ENCODE results near the gene XRCC4.
"Not testable (repeated sequence)": the region's sequence is repeated elsewhere in the genome, so short reads cannot be mapped to it uniquely, and the experiment has no call there.

Gene XRCC4

DNA sequence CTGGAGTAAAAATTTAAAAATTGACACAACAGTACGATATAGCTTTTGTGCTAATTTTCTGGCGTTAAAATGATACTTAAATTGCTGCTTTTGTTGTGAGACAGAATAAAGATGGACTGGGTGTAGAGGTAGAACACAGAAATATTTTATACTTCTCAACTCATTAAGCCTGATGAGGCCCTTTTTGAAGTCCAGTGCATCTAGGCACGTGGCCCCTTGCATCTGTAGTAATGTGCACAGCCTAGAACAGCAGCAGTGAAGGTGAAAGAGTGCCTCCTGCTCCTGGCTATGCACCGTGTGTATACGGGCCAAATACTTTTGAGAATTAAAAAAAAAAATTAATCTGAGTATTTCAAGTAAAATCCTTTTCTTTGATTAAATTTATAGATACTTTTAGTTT, 115.6 kb downstream of the XRCC4 start:
- DNase-seq: peak; percentile 42

DNA sequence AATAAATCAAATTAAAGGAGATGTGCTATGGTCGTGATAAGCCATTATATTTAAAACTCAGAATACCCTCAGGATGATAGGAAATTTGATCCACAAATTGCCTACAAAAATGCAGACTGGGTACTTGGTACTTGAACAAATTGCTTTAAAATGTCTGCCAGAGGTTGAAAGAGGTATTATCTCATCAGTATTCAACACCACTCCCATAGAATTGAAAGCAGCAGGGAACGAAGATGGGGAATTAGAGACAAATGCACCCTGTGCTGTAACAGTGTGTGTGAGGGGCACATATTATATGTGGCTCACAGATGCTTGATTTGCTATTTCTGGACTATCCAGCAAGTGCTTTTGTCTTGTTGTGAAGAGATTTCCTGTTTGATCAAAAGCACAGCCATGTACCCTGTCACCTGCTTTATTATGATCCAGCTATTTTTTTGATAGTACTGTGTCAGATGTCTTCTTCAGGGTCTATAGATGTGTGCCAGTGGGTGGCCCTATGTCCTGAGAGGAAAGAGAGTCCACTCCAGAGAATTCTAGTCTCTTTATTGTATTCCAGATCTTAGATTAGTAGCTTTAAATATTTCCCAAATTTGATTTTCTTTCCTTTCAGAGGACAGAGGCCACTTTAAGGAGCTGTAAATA, 120.1 kb downstream of the XRCC4 start:
- peak; percentile 44 for DNase-seq

DNA sequence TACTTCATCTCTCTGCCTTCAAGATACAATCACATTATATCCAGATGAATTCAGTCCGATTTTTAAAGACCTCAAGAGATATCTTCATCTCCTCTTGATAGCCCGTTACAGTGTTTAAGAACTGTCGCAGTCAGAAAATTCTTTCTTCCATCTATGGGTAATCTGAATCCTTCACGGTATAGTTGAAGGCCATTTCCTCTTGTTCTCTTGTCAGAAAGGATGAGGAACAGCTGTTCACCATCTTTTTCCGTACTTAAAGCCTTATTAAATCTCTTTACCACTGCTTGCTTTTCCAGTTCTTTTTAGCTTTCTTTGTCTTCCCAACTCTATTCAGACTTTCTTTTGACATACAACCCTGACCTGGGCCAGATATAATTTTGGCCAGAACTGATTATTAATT, 121.8 kb downstream of the XRCC4 start:
- peak; percentile 49 for DNase-seq

DNA sequence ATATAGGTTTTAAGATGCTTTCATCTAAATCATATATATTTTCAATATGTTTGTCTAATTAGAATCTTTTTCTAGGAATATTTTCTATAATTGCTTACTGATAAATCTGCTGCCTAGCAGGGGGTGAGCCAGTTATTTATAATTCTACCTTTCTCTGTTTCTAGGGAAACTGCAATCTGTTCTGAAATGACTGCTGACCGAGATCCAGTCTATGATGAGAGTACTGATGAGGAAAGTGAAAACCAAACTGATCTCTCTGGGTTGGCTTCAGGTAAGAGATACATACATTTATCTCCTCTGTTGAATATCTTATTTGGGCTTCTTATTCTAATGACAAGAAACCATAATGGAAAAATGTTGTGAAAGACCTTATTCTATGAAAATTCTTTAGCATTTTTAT, 127.3 kb downstream of the XRCC4 start:
- DNase-seq: no peak

DNA sequence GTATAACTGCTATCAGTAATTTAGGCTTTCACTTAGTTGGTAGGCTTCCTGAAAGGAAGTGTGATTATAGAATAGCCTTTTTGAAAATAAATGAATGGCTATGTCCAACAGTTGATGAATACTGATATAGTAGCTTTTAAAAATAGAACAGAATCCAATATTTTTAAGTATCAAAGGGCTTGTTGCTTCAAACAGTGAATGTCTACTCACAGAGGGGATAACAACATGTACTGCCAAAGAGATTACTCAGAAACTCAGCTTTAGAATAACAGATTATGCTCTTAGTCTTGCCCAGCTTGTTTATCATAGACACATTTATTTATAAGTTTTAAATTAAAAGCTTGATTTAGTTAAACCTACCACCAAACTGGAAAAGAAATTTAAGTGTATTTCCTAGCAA, 132.6 kb downstream of the XRCC4 start:
- no peak for DNase-seq

DNA sequence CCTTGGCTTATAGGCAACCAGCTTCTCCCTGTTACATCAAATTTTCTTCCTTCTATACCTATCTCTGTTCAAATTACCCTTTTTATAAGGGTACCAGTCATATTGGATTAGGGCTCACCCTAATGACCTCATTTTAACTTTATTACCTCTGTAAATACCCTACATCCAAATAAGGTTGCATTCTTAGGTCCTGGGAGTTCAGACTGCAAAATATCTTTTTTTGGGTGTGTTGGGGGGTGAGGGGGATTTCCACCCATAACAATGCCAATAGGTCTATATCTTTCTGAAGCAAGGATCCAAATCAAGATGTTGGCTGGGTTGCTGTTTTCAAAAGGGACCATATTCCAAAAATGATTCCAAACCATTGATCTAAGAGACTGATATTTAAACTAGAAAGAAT, 141.7 kb downstream of the XRCC4 start:
- DNase-seq: no peak

DNA sequence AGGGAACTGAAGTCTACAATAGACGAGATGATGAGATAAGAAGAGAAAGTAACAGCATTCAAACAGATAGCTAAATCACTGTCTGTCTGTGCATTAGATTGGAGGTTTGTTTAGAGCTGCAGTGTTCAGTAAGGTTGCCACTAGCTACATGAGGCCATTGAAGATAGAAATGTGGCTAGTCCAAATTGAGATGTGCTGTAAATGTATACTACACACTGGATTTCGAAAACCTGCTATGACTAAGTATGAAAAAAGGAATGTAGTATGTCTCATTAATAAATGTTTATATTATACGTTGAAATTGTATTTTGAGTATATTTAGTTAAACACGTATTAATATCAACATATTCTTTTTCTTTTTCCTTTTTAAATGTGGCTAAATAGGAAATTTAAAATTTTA, 142.1 kb downstream of the XRCC4 start:
- no peak for DNase-seq

DNA sequence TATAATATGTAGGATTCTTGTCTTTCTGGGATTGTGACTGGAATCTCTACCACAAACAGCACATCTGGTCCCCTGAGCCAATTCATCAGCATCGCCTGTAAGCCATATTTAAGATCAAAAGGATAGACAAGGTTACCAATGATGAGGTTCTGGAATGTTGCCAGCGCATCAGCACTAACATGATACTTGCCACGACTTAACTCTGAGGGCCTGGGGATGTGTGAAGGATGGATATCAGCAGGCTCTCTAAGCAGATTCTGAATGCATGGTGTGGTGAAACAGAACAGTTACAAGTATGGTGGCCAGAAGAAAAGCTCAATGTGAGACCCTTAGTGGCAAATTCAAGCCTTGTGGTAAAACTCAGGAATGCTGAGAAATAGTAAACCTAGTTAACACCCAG, 143.0 kb downstream of the XRCC4 start:
- DNase-seq: peak; percentile 9

DNA sequence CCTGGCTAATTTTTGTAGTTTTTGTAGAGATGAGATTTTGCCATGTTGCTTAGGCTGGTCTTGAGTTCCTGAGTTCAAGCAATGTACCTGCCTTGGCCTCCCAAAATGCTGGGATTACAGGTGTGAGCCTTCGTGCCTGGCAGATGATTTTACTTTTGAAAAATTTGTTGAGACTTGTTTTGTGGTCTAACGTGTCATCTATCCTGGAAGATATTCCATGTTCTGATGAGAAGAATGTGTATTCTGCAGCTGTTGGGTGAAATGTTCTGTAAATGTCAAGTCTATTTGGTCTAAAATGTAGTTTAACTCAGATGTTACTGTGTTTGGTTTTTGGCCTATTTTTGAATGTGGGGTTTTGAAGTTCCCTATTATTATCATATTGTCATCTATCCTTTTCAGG, 145.6 kb downstream of the XRCC4 start:
- DNase-seq: no peak

DNA sequence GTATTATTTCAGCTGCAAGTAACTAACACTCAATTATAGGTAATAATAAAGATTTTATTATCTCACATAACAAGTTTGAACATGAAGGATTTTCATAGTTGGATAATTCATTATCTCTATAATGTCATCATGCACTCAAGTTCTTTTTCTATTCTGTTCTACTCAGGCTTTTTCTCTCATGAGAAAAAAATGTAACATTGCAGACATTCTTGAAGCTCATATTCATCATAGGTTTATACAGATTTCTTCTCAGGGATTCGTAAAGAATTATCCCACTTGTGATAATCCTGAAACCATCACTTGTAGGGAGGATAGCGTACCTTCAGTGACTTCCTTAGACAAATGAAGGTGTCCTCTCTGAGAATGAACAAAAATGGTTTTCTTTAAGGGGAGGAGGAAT, 150.3 kb downstream of the XRCC4 start:
- no peak for DNase-seq

DNA sequence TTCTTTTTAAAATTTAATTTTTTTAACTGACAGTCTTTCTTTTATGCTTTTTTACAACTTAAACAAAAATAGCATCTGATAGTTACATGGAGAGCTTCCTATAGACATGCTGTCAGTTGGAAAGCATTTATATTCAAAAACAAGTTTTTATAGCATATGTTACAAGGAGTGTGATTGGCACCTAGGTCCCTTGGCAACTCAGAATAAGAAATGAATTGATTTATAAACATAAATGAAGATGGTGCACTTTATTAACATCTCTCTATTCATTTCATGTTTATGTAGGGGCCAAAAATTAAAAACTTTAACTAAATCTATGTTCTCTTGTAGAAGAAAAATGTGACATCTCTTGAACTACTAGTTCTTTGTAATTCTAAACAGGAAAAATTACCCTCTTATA, 153.2 kb downstream of the XRCC4 start:
- DNase-seq: no peak

DNA sequence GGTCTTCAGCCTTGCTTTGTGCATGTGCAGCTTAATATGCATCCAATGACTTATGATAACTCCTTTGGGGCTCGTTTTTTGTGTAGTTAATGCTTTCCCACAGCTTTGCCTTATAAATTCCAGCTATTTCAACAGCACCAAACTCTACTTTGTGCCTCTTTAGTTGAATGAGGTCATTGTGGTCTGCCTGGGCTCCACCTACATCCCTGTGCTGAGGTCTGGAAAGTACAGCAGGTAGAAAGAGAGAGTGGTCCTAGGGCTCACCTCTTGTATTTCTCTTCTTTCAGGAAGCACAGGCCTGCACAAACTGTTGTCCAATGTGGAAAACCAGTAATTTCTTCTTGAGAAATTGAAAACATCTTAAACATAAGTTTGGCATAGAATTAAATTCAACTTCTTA, 167.2 kb downstream of the XRCC4 start:
- DNase-seq: no peak

DNA sequence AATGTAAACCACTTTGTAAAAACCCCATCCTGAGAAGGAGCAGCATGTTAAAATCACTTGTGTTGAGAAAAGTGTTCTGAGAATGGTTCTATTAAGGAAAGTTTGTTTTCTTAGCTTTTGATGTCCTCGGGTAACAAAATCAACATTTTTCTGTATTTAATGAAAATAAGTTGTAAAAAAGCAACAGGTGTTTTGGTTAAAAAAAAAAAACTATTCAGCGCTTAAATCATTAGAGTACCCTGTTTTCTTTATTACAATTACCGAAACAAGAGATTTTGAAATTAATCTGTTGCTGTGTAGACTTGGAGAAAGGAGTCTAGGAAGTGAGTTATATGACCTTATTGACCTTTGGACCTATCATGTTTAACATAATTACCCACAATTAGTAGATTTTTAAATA, 167.7 kb downstream of the XRCC4 start:
- DNase-seq: no peak

DNA sequence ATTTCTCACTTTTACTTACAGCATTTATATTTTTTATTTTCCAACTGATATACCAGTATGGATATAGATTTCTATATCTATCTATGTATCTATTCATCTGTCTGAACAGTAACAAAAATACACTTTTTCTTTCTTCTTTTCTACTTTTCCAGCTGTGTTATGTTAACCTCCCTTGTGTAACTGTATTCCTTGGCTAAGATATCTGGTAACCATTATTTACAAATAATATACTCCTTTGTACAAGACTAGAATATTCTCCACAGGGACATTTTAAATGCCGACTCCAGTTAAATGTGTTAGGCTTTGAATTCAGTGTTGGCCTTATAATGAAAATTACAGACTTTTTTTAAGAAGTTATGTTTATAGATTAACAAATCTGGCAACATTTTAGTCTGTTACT, 168.7 kb downstream of the XRCC4 start:
- DNase-seq: no peak

DNA sequence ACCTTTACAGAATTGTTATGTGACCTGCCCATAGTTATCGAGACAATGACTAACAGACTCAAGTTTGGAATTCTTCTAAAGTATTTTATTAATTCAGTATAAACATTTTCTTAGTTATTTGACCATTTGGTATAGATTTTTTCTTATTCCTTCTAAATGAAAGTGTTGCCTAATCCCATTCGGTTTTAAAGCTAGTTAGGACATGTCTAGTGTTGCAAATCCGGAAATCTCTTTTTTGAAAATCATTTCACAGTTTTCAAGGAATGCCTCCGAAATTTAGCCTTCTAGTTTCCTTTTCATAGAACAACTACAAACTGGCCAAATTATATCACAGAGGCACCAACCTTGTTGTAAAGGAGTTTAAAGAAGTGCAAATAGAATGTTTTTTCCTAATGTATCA, 171.8 kb downstream of the XRCC4 start:
- DNase-seq: no peak

DNA sequence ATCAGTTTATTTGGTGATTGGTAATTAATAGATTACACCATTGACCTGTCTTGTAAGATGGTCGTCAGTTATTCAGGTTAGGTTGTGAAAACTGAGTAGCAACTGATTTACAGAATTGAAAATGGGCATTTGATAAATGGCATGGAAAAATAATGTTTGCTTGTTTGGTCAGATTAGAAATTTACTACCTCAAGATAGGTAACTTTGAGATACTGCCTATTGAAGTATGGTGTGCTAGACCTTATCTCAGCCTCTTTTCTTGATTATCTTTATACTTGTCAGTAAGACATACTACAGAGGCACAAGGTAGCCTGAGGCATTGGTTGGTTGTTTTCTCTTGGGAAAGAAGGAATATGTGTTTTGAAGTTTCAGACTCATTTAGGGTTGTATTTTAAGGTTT, 174.5 kb downstream of the XRCC4 start:
- DNase-seq: no peak

DNA sequence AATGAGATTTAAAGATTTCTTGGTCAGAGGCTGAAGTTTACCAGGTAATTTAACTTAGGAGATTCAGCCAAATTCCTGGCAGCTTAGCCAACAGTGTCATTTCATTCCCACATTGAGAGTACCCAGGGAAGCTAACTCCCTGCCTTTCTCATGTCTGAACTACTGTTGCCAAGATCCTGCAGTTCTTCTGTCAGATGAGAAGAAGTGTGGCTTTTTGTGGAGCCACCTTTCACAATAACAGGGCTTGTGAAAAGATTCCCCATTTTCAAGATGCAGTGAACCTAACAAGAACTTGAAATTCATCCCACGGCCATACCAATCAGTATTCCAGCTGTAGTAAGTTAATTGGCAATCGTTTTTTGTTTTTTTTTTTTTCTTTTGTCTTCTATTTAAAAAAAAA, 176.4 kb downstream of the XRCC4 start:
- DNase-seq: no peak

DNA sequence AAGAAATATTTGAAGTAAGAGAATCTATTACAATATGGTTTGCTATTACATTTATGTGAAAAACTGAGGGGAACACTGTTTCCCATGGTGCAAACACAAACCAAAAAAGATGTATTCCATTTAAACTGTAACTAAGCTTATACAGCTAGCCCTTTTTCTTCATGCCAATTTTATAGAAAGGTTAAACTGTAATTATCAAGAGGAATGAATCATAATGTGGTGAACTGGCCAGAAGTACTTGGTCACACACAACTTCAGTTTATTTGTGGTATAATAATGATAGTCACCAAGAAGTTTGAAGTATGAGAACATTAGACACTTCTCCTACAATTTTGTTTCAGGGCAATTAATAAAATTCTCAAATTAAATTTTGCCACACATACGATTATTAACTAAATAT, 177.9 kb downstream of the XRCC4 start:
- no peak for DNase-seq

DNA sequence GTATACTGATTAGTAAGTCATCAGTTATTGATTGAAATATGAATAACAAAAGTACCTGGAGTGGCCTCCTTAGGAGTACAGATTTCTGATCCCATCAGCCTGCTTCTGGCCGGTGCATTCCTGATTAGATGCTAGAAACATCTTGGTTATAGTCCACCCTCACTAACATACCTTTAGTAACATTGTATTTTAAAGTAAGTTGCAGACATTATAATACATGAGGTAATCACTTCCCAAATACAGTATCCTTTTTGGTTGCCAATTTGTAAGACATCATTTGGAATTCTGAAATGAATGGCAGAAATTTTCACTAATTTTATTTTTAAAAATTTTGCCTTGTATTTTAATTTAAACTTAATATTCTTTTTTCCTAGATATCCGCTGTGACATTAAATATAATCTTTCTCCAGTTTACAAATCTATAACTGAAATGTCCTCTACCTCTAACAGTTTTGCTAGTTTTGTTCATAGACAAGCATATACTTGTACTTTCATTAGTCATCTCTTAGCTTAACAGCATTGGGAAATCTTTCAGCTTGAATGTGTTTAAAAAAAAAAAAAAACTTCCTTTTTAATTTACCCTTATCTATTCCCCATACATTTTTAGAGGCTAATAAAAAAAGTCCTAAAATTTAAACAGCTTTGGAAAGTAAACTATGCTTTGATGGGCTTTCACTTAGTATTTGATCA, 178.9 kb downstream of the XRCC4 start:
- DNase-seq: no peak

DNA sequence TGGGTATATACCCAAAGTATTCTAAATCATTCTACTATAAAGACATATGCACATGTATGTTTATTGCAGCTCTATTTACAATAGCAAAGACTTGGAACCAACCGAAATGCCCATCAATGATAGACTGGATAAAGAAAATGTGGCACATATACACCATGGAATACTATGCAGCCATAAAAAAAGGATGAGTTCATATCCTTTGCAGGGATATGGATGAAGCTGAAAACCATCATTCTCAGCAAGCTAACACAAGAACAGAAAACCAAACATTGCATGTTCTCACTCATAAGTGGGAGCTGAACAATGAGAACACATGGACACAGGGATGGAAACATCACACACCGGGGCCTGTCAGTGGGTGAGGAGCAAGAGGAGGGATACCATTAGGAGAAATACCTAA, 180.3 kb downstream of the XRCC4 start:
- DNase-seq: not testable (repeated sequence)

DNA sequence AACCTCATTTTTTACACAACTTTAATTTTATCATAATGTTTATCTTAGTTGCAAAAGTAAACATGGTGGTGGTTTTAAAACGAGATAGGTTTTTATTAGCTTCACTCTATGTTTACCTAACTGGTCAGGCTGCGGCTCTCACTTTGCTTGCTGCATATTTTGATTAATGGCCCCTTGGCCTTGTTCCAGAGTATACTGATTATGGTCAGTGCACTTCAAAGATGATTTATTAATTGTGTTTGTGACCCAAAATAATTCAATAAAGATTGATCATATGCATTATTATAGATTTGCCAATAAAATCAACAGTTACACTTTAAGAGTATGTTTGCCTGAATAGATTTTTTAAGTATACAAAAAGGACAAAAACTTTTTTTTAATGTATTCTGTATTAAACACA, 188.0 kb downstream of the XRCC4 start:
- no peak for DNase-seq

DNA sequence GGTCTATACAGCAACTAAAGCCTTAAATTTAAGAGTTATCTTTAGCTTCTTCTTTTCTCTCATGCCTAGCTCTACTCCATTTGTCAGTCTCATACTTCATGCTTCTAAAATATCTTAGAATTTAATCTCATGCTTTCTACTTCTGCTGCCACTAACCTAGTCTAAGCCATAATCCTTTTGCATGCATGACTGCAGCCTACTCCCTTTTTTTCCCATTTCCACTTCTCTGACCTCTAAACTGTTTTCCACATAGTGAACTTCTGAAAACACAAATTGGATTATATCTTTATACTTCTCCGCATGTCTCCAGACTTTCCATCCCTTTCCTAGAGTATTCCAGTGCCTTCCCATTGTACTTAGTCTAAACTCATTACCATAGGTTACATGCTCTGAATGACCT, 193.0 kb downstream of the XRCC4 start:
- DNase-seq: no peak

DNA sequence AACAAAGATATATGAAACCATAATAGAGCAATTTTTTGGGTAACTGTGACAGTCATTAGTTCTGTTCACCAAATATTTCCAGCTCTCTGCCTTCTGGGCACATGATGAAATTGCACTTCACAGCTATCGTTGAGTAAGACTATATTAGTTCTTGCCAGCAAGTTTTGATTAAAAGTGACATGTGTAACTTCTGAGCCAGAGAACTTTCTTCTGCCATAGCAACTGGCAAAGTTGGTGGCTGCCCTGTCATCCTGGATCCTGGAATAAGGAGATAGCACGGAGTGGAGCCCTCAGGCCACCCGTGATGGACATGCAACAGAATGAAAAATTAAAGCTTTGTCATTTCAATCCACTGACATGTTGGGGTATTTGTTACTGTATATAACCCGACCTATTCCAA, 199.8 kb downstream of the XRCC4 start:
- DNase-seq: no peak

DNA sequence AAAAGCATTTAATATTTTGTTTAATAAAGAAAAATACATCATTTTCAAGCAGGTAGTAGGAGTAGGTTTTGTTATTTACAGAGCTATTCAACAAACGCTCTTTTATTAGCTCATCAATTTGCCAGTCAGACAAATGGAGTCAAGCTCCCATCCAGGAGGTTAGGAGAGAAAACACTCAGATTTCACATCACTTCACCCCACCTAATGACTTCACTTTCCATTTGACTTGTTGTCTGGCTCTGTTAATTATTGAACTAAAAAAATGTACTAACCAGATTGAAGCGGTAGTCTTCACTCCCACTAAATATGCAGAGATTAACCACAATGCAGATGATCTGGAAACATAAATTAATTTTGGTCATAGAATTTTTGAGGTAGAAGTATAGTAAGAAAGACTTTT, 200.6 kb downstream of the XRCC4 start:
- DNase-seq: no peak

DNA sequence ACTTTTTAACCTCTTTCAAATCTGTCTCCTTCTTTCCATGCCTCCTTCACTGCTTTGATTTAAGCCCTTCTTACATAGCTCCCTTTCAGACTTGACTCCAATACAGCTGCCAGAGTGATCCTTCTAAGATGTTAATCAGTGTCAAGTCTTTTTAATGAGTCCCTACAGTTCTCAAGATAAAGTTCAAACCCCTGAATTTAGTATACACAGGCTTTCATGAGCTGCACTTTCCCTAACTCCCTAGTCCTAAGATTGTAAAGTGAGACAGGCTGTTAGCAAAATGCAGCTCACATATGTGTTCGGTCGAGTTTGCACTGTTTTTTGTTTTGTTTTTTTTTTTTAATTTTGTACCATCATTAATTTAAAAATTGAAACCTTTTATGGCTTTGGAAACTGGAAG, 203.8 kb downstream of the XRCC4 start:
- DNase-seq: no peak

Measured in NCI-H524 treated with DMSO at 0.1 percent for 48 hours (cell line).